SKM-1 treated with dmso at 0.1 percent for 144 hours (cell line): ENCODE data around the gene SCAP.

Experiments used
- DNase-seq: peaks from one replicate; lab custom pipeline; 2025; ENCODE audit not compliant: unreplicated experiment; lab: John Stamatoyannopoulos, UW

The SCAP gene

DNA sequence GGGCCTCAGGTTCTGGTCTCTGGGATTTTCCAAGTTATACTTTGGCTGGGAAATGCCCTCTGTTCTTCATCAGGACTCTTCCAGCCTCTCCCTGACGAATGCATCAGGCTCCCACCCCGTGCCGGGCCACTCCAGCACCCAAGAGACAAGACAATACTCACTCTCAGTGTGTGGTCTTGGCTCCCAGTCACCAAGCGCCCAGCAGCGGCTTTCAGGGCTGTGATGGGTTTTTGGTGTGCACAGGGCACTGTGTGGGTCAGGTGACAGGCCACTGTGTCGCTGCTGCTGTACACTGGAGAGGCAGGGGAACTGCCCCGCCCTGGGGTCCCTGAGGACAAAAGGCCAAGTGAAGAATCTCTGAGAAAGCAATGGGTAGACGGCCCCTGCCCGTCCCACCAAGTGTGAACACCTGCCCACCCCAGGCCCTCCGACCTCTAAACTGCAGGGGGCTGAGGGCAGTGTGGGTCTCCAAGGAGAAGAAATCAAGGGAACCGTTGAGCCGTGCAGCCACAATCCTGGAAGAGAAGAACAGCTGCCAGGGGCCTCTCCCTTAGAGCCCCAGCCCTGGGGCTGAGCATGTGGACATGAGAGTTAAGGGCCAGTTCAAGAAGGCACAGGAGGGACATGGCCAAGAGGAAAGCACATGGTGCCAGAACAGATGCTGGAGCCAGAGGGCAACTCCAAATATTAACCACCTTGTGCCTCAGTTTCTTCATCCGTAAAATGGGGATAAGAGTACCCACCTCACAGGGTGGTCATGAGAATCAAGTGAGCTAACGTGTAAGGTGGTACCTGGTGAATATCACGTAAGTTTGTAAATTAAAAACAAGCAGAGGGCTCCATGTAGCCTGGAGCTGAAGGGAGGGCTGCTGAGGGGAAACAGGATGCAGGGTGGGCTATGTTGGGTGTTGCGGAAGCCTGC, 60.8 kb downstream of the SCAP start:
- DNase-seq, result no peak

DNA sequence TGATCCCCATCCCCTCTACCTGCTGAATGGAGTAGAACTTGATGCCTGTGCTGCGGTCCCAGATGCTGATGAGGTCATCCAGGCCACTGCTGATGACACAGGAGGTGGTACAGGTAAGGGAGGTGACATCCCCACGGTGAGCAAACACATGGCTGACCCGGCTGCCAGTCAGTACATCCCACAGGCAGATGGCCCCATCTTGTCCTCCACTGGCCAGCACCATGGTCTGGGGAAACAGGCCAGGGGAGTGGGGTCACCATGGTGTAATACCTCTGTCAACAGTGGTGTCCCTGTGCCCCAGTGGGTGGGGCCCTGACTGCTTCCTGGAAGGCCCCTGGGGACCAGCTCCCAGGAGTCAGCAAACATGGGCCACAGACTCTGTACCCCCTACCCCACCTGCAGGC, 61.6 kb downstream of the SCAP start:
- DNase-seq, result no peak

DNA sequence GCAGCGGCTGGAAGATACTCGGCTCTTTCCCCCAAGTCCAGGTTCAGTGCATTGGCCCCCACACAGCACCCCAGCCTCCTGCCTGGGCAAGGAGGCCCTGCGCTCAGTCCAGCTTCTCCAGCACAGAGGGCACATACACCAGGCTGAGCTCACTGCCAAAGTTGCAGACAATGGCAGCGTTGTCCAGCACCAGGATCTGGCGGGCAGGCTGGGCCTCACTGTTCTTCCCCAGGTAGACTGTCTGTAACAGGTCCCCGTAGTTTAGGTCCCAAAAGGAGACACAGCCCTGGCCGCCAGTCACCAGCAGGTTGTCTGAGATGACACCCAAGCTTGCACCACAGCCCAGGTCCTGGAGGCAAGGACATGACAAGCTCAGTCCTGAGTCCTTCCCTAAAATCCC, 62.0 kb downstream of the SCAP start:
- DNase-seq, result no peak

DNA sequence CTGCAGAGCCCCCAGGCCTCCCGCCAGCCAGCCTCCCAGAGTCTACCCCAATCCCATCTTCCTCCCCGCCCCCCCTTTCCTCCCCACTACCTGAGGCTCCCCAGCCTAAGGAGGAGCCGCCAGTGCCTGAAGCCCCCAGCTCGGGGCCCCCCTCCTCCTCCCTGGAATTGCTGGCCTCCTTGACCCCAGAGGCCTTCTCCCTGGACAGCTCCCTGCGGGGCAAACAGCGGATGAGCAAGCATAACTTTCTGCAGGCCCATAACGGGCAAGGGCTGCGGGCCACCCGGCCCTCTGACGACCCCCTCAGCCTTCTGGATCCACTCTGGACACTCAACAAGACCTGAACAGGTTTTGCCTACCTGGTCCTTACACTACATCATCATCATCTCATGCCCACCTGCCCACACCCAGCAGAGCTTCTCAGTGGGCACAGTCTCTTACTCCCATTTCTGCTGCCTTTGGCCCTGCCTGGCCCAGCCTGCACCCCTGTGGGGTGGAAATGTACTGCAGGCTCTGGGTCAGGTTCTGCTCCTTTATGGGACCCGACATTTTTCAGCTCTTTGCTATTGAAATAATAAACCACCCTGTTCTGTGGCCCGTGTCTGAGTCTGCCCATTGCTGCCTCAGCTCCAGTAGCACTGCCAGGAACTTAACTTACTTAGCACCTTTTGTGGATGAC, 62.8 kb downstream of the SCAP start:
- DNase-seq, result no peak

DNA sequence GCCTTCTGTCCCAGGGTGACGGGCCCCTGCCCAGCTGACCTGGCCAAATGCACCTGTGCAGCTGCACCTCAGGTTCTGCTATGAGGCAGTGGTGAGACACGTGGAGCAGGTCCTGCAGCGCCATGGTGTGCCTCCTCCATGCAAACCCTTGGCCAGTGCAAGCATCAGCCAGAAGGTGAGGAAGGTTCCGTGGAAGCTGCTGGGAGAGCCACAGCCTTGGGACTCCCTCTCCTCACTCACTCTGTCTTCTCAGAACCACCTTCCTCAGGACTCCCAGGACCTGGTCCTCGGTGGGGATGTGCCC, 63.3 kb downstream of the SCAP start:
- DNase-seq, result no peak

DNA sequence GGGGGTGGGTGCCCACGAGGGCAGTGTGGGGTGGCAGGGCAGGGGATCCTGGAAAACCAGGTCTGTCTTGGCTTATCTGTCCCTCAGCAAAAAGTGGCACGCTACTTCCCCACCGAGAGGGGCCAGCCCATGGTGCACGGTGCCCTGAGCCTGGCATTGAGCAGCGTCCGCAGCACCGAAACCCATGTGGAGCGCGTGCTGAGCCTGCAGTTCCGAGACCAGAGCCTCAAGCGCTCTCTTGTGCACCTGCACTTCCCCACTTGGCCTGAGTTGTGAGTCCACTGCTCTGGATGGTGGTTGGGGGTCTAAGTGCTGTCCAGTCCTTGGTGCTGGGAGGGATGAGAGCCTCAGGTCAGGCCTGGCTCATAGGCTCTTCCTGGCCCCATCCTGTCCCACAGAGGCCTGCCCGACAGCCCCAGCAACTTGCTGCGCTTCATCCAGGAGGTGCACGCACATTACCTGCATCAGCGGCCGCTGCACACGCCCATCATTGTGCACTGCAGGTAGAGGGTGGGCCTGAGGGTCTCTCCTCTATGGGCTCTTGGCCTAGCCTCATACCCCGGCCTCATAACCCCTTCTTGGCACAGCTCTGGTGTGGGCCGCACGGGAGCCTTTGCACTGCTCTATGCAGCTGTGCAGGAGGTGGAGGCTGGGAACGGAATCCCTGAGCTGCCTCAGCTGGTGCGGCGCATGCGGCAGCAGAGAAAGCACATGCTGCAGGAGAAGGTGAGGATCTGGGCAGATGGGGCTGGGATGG, 63.9 kb downstream of the SCAP start:
- DNase-seq, result no peak

DNA sequence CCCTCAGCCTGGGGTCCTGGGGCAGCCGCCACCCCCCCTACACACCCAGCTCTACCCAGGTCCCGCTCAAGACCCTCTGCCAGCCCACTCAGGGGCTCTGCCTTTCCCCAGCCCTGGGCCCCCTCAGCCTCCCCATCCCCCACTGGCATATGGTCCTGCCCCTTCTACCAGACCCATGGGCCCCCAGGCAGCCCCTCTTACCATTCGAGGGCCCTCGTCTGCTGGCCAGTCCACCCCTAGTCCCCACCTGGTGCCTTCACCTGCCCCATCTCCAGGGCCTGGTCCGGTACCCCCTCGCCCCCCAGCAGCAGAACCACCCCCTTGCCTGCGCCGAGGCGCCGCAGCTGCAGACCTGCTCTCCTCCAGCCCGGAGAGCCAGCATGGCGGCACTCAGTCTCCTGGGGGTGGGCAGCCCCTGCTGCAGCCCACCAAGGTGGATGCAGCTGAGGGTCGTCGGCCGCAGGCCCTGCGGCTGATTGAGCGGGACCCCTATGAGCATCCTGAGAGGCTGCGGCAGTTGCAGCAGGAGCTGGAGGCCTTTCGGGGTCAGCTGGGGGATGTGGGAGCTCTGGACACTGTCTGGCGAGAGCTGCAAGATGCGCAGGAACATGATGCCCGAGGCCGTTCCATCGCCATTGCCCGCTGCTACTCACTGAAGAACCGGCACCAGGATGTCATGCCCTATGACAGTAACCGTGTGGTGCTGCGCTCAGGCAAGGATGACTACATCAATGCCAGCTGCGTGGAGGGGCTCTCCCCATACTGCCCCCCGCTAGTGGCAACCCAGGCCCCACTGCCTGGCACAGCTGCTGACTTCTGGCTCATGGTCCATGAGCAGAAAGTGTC, 64.7 kb downstream of the SCAP start:
- DNase-seq, result no peak

DNA sequence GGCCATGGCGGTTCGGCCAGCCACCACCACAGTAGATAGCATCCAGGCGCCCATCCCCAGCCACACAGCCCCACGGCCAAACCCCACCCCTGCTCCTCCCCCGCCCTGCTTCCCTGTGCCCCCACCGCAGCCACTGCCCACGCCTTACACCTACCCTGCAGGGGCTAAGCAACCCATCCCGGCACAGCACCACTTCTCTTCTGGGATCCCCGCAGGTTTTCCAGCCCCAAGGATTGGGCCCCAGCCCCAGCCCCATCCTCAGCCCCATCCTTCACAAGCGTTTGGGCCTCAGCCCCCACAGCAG, 65.4 kb downstream of the SCAP start:
- no peak for DNase-seq

DNA sequence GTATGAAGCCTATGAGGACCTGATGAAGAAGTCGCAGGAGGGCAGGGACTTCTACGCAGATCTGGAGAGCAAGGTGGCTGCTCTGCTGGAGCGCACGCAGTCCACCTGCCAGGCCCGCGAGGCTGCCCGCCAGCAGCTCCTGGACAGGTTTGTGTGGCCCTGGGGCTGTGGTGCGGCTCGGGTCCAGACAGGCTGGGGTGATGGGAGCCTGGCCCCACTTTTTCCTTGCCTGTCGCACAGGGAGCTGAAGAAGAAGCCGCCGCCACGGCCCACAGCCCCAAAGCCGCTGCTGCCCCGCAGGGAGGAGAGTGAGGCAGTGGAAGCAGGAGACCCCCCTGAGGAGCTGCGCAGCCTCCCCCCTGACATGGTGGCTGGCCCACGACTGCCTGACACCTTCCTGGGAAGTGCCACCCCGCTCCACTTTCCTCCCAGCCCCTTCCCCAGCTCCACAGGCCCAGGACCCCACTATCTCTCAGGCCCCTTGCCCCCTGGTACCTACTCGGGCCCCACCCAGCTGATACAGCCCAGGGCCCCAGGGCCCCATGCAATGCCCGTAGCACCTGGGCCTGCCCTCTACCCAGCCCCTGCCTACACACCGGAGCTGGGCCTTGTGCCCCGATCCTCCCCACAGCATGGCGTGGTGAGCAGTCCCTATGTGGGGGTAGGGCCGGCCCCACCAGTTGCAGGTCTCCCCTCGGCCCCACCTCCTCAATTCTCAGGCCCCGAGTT, 65.9 kb downstream of the SCAP start:
- DNase-seq, result no peak

DNA sequence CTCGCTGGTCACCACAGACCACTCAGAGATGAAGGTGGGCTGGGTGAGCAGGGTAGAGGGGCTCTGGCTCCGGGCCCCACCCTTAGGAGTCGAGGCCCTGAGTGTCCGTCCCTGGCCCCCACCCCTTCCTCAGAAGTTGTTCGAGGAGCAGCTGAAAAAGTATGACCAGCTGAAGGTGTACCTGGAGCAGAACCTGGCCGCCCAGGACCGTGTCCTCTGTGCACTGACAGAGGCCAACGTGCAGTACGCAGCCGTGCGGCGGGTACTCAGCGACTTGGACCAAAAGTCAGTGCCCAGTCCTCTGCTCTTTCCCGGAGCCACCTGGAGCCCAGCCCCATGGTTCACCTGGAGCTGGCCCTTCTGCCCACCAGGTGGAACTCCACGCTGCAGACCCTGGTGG, 66.5 kb downstream of the SCAP start:
- DNase-seq, result no peak

DNA sequence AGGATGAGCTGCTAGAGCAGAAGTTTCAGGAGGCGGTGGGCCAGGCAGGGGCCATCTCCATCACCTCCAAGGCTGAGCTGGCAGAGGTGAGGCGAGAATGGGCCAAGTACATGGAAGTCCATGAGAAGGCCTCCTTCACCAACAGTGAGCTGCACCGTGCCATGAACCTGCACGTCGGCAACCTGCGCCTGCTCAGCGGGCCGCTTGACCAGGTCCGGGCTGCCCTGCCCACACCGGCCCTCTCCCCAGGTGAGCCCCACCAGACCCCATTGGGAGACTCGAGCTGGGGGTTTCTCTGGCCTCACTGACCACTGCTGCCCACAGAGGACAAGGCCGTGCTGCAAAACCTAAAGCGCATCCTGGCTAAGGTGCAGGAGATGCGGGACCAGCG, 66.9 kb downstream of the SCAP start:
- no peak for DNase-seq

DNA sequence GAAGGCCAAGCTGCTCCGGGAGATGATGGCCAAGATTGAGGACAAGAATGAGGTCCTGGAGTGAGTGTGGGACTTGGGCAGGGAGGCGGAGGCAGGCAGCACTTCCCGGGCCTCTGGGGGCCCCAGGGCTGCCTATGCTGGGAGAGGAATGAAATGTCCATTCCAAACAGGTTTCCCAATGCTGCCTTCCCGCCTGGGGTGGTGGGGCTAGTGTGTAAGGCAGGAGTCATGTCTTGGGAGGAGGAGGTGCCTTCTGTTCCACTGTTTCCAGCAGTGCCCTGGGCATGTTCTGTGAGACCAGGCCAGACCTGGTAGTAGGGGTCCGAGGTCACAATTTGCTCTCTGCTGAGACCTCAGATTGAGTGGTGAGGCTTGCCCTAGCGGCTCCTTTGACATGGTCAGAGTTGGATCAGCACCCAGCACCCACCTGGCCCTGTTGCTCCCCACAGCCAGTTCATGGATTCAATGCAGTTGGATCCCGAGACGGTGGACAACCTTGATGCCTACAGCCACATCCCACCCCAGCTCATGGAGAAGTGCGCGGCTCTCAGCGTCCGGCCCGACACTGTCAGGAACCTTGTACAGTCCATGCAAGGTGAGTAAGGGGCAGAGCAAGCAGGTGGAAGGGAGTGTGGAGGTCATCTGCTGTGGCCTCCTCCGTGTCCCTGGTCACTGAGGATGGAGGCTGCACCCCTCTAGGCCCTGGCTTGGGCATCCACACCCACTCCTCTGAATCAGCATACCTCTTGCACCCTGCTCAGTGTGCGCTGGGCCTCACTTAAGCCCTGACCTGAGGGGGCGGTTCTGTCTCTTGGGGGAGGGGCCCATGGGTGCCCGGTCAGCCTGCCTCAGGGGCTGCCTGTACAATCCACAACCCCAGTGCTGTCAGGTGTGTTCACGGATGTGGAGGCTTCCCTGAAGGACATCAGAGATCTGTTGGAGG, 67.6 kb downstream of the SCAP start:
- no peak for DNase-seq

DNA sequence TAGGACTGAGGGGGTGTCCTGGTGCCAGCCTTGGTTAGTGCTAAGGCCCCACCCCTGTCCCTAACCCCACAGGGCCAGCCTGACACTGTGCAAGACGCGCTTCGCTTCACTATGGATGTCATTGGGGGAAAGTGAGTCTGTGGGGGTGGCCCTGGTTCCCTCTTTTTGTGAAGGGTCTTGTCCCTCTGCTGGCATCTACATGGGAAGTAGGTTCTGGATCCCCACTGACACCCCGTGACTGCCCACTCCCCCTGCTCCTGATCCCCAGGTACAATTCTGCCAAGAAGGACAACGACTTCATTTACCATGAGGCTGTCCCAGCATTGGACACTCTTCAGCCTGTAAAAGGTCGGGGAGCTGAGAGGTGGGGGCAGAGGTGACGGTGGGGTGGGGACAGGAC, 68.5 kb downstream of the SCAP start:
- no peak for DNase-seq

DNA sequence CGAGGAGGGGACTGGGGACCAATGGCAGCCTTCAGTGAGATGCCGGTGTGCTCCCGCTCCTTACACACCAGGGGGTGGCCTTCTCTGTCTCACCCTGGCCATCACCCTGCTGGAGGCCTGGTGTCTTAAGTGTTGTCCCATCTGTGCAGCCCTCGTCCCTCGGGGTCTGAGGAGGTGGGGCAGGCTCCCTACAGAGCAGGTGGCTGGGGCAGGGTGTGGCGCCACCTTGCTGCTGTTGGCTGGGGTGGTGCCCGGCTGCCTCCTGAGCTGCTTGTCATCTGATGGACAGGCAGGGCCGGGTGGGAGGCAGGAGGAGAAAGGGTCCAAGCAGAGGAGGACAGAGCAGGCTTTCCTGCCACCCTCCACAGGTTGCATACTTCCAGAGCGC, 69.0 kb downstream of the SCAP start:
- no peak for DNase-seq

DNA sequence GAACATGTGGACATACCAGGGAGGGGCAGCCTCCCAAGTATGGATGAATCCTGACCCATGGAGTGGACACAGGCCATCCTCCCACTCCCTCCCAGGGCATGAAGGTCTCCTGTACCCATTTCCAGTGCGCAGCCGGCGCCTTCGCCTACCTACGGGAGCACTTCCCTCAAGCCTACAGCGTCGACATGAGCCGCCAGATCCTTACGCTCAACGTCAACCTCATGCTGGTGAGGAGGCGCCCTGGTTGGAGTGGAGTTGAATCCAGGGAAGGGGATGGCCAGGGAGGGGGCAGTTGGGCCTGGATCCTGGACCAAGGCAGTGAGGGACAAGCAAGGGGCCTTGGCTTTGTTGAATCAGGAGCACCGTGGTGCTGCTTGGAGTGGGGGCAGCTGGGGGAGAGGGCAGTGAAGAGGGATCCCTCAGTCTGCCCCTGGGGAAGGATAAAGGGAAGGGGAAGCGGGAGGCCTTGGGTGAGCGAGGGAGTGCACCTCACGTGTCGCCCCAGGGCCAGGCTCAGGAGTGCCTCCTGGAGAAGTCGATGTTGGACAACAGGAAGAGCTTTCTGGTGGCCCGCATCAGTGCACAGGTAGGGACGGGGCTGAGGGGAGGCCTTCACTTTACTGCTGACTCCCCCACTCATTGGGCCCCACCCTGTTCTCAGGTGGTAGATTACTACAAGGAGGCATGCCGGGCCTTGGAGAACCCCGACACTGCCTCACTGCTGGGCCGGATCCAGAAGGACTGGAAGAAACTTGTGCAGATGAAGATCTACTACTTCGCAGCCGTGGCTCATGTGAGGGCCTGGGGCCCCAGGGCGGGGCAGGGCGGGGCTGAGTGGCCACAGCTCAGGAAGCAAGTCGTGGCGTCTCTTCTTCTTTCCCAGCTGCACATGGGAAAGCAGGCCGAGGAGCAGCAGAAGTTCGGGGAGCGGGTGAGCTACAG, 69.7 kb downstream of the SCAP start:
- no peak for DNase-seq

DNA sequence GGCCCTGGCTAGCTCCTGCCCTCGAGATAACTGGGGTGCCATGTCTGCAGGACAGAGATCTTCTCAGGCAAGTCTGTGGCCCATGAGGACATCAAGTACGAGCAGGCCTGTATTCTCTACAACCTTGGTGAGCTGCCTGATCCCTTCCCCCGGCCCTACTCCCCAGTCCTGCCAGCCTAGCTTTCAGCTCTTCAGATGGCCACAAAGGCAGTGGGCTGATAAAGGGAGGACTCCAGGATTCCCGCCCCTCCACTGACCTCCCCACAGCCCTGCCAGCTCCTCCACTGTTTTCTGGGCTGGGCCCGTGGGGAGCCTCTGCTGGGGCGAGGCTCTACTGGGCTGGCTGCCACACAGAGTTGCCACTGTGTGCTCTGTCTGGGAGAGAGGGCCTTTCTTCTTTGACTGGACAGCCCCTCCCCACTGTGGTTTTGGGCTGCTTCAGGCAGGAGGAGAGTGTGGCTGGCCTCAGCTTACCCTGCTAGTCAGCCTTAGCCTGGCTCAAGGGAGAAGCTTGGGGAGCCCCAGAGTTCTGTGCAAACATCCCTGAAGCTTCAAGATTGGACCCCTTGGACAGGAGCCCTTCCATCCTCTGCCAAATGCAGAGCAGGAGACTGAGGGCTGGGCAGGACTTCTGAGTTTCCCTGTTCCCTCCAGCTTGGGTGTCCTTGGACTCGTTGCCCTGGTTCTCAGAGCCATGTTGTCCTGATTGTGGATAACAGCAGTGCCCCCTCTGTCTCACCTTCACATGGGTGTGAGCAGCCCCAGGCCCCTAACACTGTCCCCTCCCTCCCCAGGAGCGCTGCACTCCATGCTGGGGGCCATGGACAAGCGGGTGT, 70.6 kb downstream of the SCAP start:
- DNase-seq, result no peak

DNA sequence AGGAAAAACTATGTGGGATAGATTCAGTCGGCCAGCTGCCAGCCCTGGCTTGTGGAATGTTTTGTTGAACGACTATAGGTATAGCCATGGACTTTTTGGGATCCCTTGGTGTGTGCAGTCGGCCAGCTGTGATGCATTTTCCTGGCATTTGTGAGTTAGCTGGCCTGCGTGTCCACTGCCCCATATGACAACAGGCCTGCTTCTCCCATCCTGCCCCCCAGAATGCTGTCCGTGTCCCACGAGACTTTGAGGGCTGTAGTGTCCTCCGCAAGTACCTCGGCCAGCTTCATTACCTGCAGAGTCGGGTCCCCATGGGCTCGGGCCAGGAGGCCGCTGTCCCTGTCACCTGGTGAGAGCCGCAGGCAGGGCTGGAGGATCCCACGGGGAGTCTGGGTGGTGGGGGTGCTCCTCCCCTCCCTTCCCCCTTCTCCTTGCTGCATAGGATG, 71.3 kb downstream of the SCAP start:
- DNase-seq, result no peak
